Sigmoid colon (tissue), 4 donors: ENCODE results near the gene SLIT1.

Experiments used
- CTCF ChIP-seq, 4 experiments: fragments of 450-650 bp in 3 of 4; fragments of 200-600 bp in 1 of 4; IDR thresholded peaks; one replicate each; pipeline ENCODE4 v1.5.1; 2016 to 2019; ENCODE audit warnings: antibody characterized with exemption in 4 of 4, mild to moderate bottlenecking in 3 of 4, moderate library complexity in 2 of 4
- EP300 ChIP-seq, 4 donors: sonication (generic); formaldehyde crosslinking; IDR thresholded peaks; one replicate each; pipeline ENCODE4 v1.6.1; 2017; ENCODE audit warnings: antibody characterized with exemption in 4 of 4
- POLR2A ChIP-seq, 2 donors: fragments of 450-650 bp; IDR thresholded peaks; one replicate each; pipeline ENCODE4 v1.6.1; 2016; ENCODE audit warnings: antibody characterized with exemption in 2 of 2, mild to moderate bottlenecking in 2 of 2, moderate library complexity in 2 of 2

- peak; percentile 46 to 93 (median 72) for TF ChIP-seq CTCF (IDR thresholded peaks at IDR 0.05)
- TF ChIP-seq POLR2A (IDR thresholded peaks at IDR 0.05): no peak
- TF ChIP-seq EP300 (IDR thresholded peaks at IDR 0.05): no peak
Measured at GRCh38 chr10:97072851-97073665, 112.7 kb downstream of the SLIT1 start.
